ENCODE results near the gene VPS11.
"Not testable (repeated sequence)": the region's sequence is repeated elsewhere in the genome, so short reads cannot be mapped to it uniquely, and the experiment has no call there.

The VPS11 gene

DNA sequence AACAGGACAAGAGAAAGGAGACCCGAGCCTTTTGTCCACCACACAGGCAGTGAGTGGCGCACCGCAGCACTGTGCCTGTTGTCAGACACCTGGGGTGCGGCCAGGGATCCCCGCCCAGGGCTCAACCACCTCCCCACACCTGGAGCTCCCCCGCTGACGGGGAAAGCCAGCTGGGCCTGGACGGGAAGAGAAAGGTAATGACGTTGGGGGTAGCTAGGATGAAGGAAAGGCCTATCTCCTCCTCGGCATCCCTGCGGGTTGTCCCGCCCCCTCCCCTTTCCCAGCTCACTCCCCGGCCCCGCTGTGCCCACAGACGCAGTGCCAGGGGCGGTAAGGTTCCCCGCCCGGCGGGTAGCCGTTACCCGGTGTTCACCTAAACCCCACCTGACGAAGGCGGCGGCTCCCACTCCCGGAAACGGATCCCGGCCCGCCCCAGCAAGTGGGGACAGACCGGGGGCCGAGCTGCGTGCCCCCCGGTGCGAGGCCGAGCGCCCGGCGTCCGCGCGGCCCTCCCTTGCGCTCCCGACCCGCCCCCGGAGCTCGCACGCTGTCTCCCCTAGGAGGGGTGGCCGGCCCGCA lies 11.1 kb upstream of the VPS11 start:
- no peak for TF ChIP-seq CTCF (IDR thresholded peaks at IDR 0.05; ENCODE audit: low read depth, low read length)
- H3K4me3 ChIP-seq (replicated peaks in 1 of 2; ENCODE audit: low read depth in 2 of 2, low read length in 2 of 2) = peak overlapping the region; percentile 87 to 93
- peak; percentile 5 to 7 for DNase-seq (ENCODE audit: low read depth in 2 of 2)

DNA sequence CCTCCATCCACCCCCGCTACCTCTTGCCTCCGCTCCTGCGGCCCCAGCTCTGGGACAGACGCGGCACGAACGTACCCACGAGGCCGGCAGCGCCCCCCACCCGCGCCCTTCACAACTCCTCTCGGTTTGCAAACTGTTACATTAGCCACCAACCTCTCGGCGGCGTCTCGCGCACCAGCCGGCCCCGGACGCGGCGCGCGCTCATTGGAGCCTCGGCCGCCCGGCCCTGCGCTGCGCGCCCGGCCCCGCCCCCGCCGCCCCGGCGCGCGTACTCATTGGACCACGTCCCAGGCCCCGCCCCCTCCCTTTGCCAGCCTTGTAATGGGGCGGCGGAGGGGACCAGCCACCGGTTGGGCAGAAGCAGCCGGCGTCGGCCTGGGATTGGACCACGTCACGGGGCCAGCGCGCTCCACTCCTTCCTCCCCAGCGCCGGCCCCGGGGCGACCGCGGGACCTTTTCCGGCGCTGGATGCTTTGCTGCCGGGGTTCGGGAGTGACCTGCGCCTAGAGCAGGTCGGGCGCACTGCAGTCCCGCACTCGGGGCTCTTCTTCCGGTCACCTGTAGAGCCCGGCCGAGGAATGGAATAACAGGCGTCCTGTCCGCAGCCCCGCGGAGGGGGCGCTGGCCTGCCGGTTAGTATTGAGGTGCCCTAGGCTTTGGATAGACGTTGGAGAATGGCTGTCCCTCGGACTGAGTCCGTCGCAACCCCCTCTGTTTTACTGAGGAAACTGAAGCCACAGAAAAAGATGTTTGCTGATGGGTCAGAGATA lies 10.4 kb upstream of the VPS11 start, which contains the start of gene HYOU1:
TSS of gene HYOU1 (minus strand) at position 206 of the 770 bp plus-strand sequence. CDS start 1,045 bp downstream, outside the sequence.
- peak; percentile 29 for TF ChIP-seq CTCF (IDR thresholded peaks at IDR 0.05; ENCODE audit: low read depth, low read length)
- peak; percentile 96 to 97 for DNase-seq (ENCODE audit: low read depth in 2 of 2)
- peak within 1 kb of the TSS; percentile 87 to 93 for H3K4me3 ChIP-seq (replicated peaks in 1 of 2; ENCODE audit: low read depth in 2 of 2, low read length in 2 of 2)

DNA sequence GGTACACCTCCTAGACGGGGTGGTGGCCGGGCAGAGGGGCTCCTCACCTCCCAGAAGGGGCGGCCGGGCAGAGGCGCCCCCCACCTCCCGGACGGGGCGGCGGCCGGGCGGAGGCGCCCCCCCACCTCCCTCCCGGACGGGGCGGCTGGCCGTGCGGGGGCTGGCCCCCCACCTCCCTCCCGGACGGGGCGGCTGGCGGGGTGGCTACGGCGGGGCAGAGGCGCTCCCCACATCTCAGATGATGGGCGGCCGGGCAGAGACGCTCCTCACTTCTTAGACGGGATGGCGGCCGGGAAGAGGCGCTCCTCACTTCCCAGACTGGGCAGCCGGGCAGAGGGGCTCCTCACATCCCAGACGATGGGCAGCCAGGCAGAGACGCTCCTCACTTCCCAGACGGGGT lies 8.5 kb upstream of the VPS11 start:
- DNase-seq (ENCODE audit: low read depth in 2 of 2); H3K4me3 ChIP-seq (replicated peaks in 1 of 2; ENCODE audit: low read depth in 2 of 2, low read length in 2 of 2): not testable (repeated sequence)

DNA sequence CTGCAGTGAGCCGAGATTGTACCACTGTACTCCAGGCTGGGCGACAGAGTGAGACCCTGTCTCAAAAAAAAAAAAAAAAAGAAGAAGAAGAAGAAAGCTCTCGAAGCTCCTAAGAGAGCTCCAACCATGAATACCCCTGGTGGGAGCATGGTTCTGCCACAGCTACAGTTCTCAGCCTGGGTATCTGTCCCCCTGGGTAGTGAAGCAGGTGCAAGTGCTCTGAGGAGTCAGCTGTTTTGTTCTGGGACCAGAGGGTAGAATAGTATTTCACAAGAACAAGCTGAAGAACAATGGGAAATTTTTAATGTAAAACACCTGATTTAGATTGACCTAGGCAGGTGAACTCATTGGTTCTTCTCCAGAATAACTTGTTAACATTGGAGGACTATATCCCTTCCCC lies 6.4 kb upstream of the VPS11 start:
- DNase-seq (ENCODE audit: low read depth in 2 of 2) = no peak
- TF ChIP-seq CTCF (IDR thresholded peaks at IDR 0.05; ENCODE audit: low read depth, low read length) = no peak
- no peak overlapping the region for H3K4me3 ChIP-seq (replicated peaks in 1 of 2; ENCODE audit: low read depth in 2 of 2, low read length in 2 of 2)

GRCh38 chr11:119062779-119063178 lies 4.8 kb upstream of the VPS11 start:
- no peak for TF ChIP-seq CTCF (IDR thresholded peaks at IDR 0.05; ENCODE audit: low read depth, low read length)
- DNase-seq (ENCODE audit: low read depth in 2 of 2) = peak; percentile 75 to 82

GRCh38 chr11:119065369-119065768 lies 2.2 kb upstream of the VPS11 start:
- TF ChIP-seq CTCF (IDR thresholded peaks at IDR 0.05; ENCODE audit: low read depth, low read length) = peak; percentile 56
- DNase-seq (ENCODE audit: low read depth in 2 of 2) = peak; percentile 50 to 59
- no peak overlapping the region for H3K4me3 ChIP-seq (replicated peaks in 1 of 2; ENCODE audit: low read depth in 2 of 2, low read length in 2 of 2)

More at GRCh38 chr11:119062779-119063178, 4.8 kb upstream of the VPS11 start:
- no peak overlapping the region for H3K4me3 ChIP-seq (replicated peaks in 1 of 2; ENCODE audit: low read depth in 2 of 2, low read length in 2 of 2)

GRCh38 chr11:119077839-119078238 lies 10.2 kb downstream of the VPS11 start:
- H3K4me3 ChIP-seq (replicated peaks in 1 of 2; ENCODE audit: low read depth in 2 of 2, low read length in 2 of 2) = no peak overlapping the region
- no peak for TF ChIP-seq CTCF (IDR thresholded peaks at IDR 0.05; ENCODE audit: low read depth, low read length)
- DNase-seq (ENCODE audit: low read depth in 2 of 2) = no peak

Measured in cardiac fibroblast (primary cell).